Stimulated activated naive CD8-positive, alpha-beta T cell treated with anti-CD3 and anti-CD28 coated beads, Interleukin-15, amount 100 ng/mL, for 72 hours (primary cell): ENCODE measurements around the gene LINGO3.
"Not testable (repeated sequence)": the region's sequence is repeated elsewhere in the genome, so short reads cannot be mapped to it uniquely, and the experiment has no call there.

Experiments used
- ATAC-seq: fragments of 150-1000 bp; cut with Tn5 transposase; 2 replicates; pipeline ENCODE4 v1.10.0; 2021; ENCODE audit warnings: mild to moderate bottlenecking, moderate library complexity
- DNase-seq, 2 donors: peaks; one replicate each; pipeline ENCODE4 v3.0.0; 2021 to 2022
- H3K27ac Mint-ChIP-seq, 2 donors: one replicate each; pipeline ENCODE4 v1.8.0; 2022; ENCODE audit warnings: mild to moderate bottlenecking in 2 of 2, mixed read lengths in 2 of 2, moderate library complexity in 2 of 2
- H3K27me3 Mint-ChIP-seq: one replicate; pipeline ENCODE4 v1.8.0; 2022; ENCODE audit warnings: mixed read lengths
- H3K4me1 Mint-ChIP-seq: one replicate; pipeline ENCODE4 v1.8.0; 2022; ENCODE audit warnings: mild to moderate bottlenecking, mixed read lengths
- H3K4me3 Mint-ChIP-seq, 2 donors: one replicate each; pipeline ENCODE4 v1.8.0; 2022; ENCODE audit warnings: mild to moderate bottlenecking in 2 of 2, mixed read lengths in 2 of 2, moderate library complexity in 1 of 2
- H3K9me3 Mint-ChIP-seq, 2 donors: one replicate each; pipeline ENCODE4 v1.8.0; 2022; ENCODE audit warnings: mixed read lengths in 2 of 2

Gene LINGO3

DNA sequence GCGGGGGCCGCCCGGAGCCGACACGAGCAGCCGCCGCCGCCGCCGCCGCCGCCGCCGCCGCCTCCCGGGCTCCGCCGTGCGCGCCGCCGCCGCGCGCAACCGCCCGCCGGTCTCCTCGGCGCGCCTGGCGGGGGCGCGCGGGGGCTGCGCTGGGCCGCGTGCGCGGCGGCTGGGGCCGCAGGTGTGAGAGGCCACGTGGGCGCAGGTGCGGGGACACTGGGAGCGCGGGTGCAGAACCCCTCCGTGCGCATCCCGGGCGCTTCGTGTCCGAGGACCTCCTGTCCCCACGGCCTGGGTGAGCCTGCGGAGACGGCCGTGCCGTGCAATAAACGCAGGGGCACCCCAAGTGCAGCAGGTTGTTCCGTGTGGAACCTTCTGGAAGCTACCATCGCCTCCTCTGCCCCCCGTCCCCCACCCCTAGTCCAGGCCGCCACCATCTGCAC lies at the start of gene LINGO3:
Gene LINGO3, minus strand, starts transcription at position 41 of the 443 bp plus-strand sequence. CDS start 16,378 bp downstream, outside the sequence.
- Mint-ChIP-seq H3K27ac (no peak within 1 kb of the TSS), H3K27me3 (peaks cover 92% of the 10 kb centered on the region), H3K4me1 (peaks cover 34% of the 10 kb centered on the region), H3K9me3 (no peaks in the 10 kb centered on the region), H3K4me3 (peak within 1 kb of the TSS; percentile 46 to 76)
- ATAC-seq (peak; percentile 21), DNase-seq (no peak)

DNA sequence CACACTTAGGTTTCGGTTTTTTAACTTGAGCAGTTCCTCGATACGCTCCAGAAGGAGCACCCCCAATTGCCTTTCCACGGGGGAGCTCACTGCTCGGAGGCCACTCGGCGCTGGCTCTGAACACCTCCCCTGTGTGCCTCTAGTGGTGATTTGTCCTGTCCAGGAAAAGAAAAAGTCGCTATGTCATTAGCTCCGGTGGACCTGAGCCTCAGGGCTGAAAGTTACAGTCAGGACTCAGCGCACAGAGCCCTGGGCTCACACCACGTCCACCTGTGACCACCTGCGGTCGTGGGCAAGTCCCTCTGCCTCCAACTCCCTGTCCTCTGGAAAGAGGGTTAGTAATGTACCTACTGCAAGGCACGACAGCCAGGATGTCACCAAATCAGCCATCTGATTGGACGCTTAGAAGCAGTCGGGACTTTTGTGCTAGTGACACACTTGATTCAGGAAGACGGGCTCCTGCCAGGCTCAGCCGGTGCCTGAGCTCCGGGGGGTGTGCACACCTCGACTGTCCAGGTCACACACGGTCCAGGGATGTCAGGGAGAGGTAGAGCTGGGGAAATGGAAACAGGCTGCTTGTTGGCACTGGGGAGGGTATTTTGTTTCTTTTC lies 48.2 kb upstream of the LINGO3 start:
- no peak overlapping the region for H3K4me3 Mint-ChIP-seq
- peak overlapping the region in 1 of 2 donors; percentile 21 for H3K27ac Mint-ChIP-seq
- ATAC-seq = no peak
- H3K9me3 Mint-ChIP-seq = no peaks in the 10 kb centered on the region
- DNase-seq = no peak
- peaks cover 8% of the 10 kb centered on the region for H3K27me3 Mint-ChIP-seq
- peaks cover 6% of the 10 kb centered on the region for H3K4me1 Mint-ChIP-seq

DNA sequence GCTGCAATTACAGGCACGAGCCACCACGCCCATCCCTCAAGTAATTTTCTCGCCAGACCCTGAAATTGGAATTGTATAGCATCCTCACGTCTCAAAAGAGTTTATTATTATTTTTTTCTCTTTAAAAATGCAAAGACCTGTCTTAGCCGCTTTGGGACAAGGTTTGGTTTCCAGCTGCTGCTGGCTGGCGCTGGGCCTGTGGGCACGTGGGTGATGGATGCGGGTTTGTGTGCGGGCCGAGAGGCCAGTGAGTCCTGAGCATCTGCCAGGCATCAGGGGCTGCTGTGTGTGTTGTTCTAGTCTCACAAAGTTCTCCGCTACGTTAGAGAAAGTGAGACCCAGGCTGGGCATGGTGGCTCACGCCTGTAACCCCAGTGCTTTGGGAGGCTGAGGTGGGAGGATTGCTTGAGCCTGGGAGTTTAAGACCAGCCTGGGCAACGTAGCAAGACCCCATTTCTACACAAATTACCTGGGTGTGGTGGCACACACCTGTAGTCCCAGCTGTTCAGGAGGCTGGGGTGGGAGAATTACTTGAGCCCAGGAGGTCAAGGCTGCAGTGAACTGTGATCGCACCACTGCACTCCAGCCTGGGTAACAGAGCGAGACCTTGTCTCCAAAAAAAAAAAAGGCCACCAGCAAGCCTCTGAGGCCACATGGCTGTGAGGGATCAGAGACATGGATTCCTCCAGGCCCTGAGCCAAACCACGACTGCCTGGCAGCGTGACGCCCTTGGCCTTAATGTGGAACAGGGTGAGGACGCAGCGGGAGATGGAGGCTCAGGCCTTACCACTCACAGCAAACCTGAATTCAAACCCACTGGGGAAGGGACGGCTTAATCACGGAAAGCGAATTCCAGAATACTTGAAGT lies 47.4 kb upstream of the LINGO3 start:
- ATAC-seq (no peak), DNase-seq (no peak)
- no peaks in the 10 kb centered on the region for H3K9me3 Mint-ChIP-seq
- no peak overlapping the region for H3K27ac Mint-ChIP-seq
- H3K27me3 Mint-ChIP-seq = peaks cover 3% of the 10 kb centered on the region
- H3K4me3 Mint-ChIP-seq = no peak overlapping the region
- H3K4me1 Mint-ChIP-seq = peaks cover 2% of the 10 kb centered on the region

GRCh38 chr19:2354670-2355069 lies 46.7 kb upstream of the LINGO3 start:
- no peaks in the 10 kb centered on the region for H3K9me3 Mint-ChIP-seq
- H3K4me3 Mint-ChIP-seq = no peak overlapping the region
- DNase-seq = no peak
- H3K27me3 Mint-ChIP-seq = no peaks in the 10 kb centered on the region
- peak overlapping the region in 1 of 2 donors; percentile 14 for H3K27ac Mint-ChIP-seq
- no peak for ATAC-seq
- H3K4me1 Mint-ChIP-seq = no peaks in the 10 kb centered on the region

- no peak for ATAC-seq
- no peaks in the 10 kb centered on the region for H3K27me3 Mint-ChIP-seq
- peak overlapping the region in 1 of 2 donors; percentile 14 for H3K27ac Mint-ChIP-seq
- no peak overlapping the region for H3K4me3 Mint-ChIP-seq
- H3K9me3 Mint-ChIP-seq = no peaks in the 10 kb centered on the region
- DNase-seq = no peak
- H3K4me1 Mint-ChIP-seq = no peaks in the 10 kb centered on the region
Measured at GRCh38 chr19:2353887-2354592, 46.1 kb upstream of the LINGO3 start.

DNA sequence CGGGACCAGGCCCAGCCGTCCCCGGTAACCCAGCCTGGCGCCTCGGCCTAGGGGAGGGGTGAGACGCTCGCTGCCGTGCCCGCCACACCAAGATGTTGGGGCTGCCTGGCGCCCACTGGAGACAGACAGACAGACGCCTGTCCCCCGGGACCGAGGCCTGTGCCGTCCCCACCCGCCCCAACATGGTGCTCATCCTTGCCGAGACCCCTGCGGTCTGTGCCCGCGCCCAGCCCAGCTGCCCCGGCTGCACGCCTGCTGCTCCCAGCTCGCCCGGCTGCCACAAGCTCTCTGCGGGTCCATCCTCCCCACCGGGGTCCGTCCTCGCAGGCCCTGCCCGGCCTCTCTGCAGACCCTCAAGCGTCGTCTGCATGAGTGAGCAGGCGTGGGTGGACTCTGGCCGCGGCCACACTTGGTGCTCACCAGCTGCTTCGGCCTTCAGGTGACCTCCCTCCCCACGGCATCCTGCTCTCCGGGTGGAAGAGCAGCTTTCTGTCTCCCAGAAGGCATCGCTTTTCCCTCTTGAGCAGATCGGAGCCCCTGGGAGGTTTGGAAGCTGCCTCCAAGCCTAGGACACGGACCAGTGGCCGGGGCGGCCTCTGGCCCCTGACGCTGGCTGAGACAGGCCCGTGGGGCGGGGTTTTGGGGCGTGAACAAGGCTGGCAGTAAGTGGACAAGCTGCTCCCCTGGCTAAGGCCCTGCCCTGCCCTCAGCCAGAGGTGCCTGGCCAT lies 45.4 kb upstream of the LINGO3 start:
- Mint-ChIP-seq H3K27me3 (no peaks in the 10 kb centered on the region), H3K4me3 (no peak overlapping the region), H3K4me1 (no peaks in the 10 kb centered on the region), H3K9me3 (no peaks in the 10 kb centered on the region), H3K27ac (no peak overlapping the region)
- no peak for ATAC-seq
- DNase-seq = no peak

DNA sequence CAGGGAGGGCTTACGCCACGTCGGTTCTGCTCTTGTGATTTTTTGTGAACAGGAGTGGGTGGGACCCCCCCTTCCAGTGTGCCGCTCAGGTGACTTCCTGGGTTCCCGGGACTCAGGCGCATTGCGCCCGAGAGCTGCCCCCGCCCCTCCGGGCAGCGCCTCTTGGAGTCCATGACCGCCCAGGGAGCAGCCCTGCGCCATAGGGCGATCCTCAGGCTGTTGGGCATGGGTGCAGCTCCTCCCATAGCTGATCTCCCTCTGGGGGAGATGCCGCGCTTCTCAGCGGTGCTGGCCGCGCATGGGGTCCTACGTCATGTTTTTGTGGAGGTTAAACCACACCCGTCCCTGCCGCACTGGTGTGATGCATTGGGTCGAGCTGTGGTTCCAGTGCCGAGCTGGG lies 44.2 kb upstream of the LINGO3 start:
- DNase-seq (no peak), ATAC-seq (peak; percentile 28)
- Mint-ChIP-seq H3K4me3 (no peak overlapping the region), H3K4me1 (no peaks in the 10 kb centered on the region), H3K27ac (no peak overlapping the region), H3K9me3 (no peaks in the 10 kb centered on the region), H3K27me3 (no peaks in the 10 kb centered on the region)

- Mint-ChIP-seq H3K4me3 (no peak overlapping the region), H3K27ac (peak overlapping the region in 1 of 2 donors; percentile 74), H3K9me3 (no peaks in the 10 kb centered on the region), H3K4me1 (no peaks in the 10 kb centered on the region), H3K27me3 (no peaks in the 10 kb centered on the region)
- ATAC-seq (peak; percentile 60), DNase-seq (no peak)
Measured at GRCh38 chr19:2351591-2351990, 43.6 kb upstream of the LINGO3 start.

DNA sequence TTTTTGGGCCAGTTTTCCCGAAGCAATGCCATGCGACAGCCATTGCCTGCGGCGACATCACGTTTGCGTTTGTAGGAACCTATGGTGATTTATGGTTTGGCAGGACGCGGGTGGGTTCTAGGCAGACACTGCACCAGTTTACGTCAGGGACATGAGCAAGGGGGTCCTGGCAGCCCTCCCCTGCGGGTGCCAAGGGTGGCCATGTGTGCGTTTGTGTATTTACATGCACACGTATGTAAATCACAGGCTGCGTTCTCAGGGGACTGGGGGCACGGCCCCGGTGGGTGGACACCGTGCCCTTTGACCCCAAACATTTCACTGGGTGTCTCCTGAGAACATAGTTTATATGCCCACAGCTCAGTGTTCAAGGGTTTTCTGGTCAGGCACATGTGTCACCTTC lies 42.7 kb upstream of the LINGO3 start:
- no peak for ATAC-seq
- Mint-ChIP-seq H3K4me1 (no peaks in the 10 kb centered on the region), H3K27me3 (no peaks in the 10 kb centered on the region), H3K27ac (no peak overlapping the region), H3K4me3 (no peak overlapping the region), H3K9me3 (no peaks in the 10 kb centered on the region)
- DNase-seq = no peak

DNA sequence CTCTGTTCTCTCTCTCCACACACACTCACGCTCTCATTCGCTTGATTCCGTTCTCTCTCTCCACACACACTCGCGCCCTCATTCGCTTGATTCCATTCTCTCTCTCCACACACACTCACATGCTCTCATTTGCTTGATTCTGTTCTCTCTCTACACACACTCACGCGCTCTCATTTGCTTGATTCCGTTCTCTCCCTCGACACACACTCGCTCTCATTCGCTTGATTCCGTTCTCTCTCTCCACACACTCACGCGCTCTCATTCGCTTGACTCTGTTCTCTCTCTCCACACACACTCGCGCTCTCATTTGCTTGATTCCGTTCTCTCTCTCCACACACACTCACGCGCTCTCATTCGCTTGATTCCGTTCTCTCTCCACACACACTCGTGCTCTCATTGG lies 41.9 kb upstream of the LINGO3 start:
- not testable (repeated sequence) for H3K27me3 Mint-ChIP-seq, DNase-seq, H3K9me3 Mint-ChIP-seq, H3K4me3 Mint-ChIP-seq, H3K27ac Mint-ChIP-seq, ATAC-seq, H3K4me1 Mint-ChIP-seq

DNA sequence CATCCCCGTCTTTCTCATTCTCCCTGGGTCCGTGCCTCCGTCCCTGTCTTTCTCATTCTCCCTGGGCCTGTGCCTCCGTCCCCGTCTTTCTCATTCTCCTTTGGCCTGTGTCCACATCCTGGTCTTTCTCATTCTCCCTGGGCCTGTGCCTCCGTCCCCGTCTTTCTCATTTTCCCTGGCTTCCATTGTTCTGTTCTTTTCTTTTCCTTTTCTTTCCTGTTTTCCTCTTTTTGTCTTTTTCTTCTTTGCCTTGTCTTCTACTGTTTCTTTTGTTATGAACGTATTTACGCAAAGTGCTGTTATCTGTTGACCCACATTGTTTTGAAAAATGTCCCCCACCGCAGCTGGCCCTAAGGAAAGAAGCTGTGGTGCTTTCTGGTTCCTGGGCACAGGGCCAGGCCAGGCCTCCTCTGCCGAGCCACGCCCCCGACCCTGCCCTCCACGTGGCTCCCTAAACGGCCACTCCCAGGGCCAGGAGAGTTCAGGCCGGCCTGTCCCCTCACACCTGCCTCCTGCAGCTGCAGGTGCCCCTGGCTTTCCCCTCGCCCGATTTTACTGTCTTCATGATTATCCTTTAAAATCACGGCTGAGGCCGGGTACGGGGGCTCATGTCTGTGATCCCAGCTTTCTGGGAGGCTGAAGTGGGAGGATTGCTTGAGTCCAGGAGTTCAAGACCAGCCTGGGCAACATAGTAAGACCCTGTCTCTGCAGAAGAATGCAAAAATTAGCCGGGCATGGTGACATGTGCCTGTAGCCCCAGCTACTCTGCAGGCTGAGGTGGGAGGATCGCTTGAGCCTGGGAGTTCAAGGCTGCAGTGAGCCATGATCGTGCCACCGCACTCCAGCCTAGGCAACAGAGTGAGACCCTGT lies 38.1 kb upstream of the LINGO3 start:
- H3K9me3 Mint-ChIP-seq = no peaks in the 10 kb centered on the region
- no peak for DNase-seq
- H3K27ac Mint-ChIP-seq = no peak overlapping the region
- no peaks in the 10 kb centered on the region for H3K27me3 Mint-ChIP-seq
- ATAC-seq = no peak
- no peaks in the 10 kb centered on the region for H3K4me1 Mint-ChIP-seq
- no peak overlapping the region for H3K4me3 Mint-ChIP-seq

DNA sequence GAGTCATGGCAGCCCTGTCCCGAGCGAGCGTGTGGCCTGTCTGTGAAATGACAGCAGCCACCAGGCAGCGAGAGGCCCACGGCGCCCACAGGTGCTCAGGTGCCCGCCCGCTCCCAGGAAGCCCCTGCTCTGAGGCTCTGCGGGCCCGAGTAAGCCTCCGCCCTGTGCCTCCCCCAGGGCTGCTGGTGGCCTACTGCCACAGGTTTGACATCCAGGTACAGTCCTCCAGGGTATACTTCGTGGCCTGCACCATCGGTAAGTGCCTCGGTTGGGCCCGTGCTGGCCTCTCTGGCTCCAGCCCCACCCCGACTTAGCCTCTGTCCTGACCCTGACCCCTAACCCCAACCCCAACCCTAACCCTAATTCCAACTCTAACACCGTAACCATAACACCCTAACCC lies 37.1 kb upstream of the LINGO3 start:
- no peaks in the 10 kb centered on the region for H3K27me3 Mint-ChIP-seq

GRCh38 chr19:2344381-2344870 lies 36.5 kb upstream of the LINGO3 start:
- H3K27ac Mint-ChIP-seq = no peak overlapping the region
- H3K9me3 Mint-ChIP-seq = no peaks in the 10 kb centered on the region
- H3K4me1 Mint-ChIP-seq = no peaks in the 10 kb centered on the region
- peak; percentile 38 for ATAC-seq
- no peaks in the 10 kb centered on the region for H3K27me3 Mint-ChIP-seq
- no peak for DNase-seq
- H3K4me3 Mint-ChIP-seq = no peak overlapping the region

More for the DNA sequence above, 37.1 kb upstream of the LINGO3 start:
- H3K9me3 Mint-ChIP-seq = no peaks in the 10 kb centered on the region
- H3K4me3 Mint-ChIP-seq = no peak overlapping the region
- H3K27ac Mint-ChIP-seq = peak overlapping the region in 1 of 2 donors; percentile 43
- ATAC-seq (no peak), DNase-seq (no peak)
- no peaks in the 10 kb centered on the region for H3K4me1 Mint-ChIP-seq

GRCh38 chr19:2343289-2343982 lies 35.5 kb upstream of the LINGO3 start:
- ATAC-seq (peak; percentile 21), DNase-seq (no peak)

More at GRCh38 chr19:2343289-2343982, 35.5 kb upstream of the LINGO3 start:
- Mint-ChIP-seq H3K4me1 (no peaks in the 10 kb centered on the region), H3K27me3 (no peaks in the 10 kb centered on the region), H3K27ac (no peak overlapping the region), H3K9me3 (no peaks in the 10 kb centered on the region), H3K4me3 (no peak overlapping the region)
